ENCODE measurements around the gene ZSCAN32.

ZSCAN32 gene

DNA sequence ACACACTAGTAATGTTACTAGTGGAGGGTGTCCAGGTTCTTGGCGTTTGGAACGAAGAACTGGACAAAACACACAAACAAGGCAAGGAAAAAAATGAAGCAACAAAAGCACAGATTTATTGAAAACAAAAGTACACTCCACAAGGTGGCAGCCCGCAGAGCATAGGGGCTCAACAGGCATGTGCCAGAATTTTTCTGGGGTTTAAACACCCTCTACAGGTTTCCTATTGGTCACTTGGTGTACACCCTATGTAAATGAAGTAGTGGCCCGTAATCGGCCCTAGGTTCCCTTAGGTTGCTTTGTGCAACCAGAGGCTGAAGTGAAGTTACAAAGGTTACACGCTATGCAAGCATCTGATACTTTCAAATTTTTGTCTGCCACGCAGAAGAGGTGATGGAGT lies 37.0 kb downstream of the ZSCAN32 start:
- Histone ChIP-seq H3K9me3 (ENCODE audit: control insufficient read depth in 5 of 5, low read length in 5 of 5) (peaks cover 0 to 31% (median 15%) of the 10 kb centered on the region in 5 donors), H3K4me1 (ENCODE audit: control insufficient read depth in 5 of 5, insufficient read depth in 5 of 5, low read length in 5 of 5) (peaks cover 0 to 15% (median 14%) of the 10 kb centered on the region in 5 donors), H3K27ac (ENCODE audit: low read depth, low read length) (no peak overlapping the region), H3K36me3 (ENCODE audit: control insufficient read depth in 5 of 5, insufficient read depth in 5 of 5, low read length in 5 of 5) (no peaks in the 10 kb centered on the region), H3K9ac (ENCODE audit: low read length in 5 of 5) (no peak overlapping the region), H3K4me3 (ENCODE audit: low read depth in 1 of 5, low read length in 5 of 5) (peak overlapping the region in 1 of 5 donors; percentile 79), H3K27me3 (ENCODE audit: control insufficient read depth in 5 of 5, insufficient read depth in 4 of 5, low read length in 5 of 5) (no peaks in the 10 kb centered on the region)

DNA sequence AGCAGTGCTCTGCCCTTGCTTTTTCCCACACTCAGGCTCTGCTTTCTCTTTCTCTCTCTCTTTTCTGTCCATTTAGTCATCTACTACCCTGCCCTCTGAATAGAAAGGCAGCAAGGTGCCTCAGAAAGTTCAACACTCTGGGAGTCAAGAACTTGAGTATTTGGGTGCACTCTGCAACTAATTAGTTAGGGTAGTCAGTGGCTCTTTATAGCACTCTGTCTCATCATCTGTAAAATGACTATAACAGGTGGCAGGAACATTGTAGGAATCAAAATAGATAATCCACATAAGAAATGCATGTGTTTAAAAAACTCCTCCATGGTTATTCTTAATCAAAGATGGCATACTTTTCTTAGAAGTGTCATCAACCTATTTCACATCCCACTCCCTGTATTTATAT lies 37.9 kb downstream of the ZSCAN32 start:
- Histone ChIP-seq H3K9me3 (ENCODE audit: control insufficient read depth in 5 of 5, low read length in 5 of 5) (peaks cover 0 to 31% (median 14%) of the 10 kb centered on the region in 5 donors), H3K4me3 (ENCODE audit: low read depth in 1 of 5, low read length in 5 of 5) (no peak overlapping the region), H3K4me1 (ENCODE audit: control insufficient read depth in 5 of 5, insufficient read depth in 5 of 5, low read length in 5 of 5) (peaks cover 0 to 15% (median 14%) of the 10 kb centered on the region in 5 donors), H3K27me3 (ENCODE audit: control insufficient read depth in 5 of 5, insufficient read depth in 4 of 5, low read length in 5 of 5) (no peaks in the 10 kb centered on the region), H3K36me3 (ENCODE audit: control insufficient read depth in 5 of 5, insufficient read depth in 5 of 5, low read length in 5 of 5) (no peaks in the 10 kb centered on the region), H3K27ac (ENCODE audit: low read depth, low read length) (no peak overlapping the region), H3K9ac (ENCODE audit: low read length in 5 of 5) (no peak overlapping the region)

DNA sequence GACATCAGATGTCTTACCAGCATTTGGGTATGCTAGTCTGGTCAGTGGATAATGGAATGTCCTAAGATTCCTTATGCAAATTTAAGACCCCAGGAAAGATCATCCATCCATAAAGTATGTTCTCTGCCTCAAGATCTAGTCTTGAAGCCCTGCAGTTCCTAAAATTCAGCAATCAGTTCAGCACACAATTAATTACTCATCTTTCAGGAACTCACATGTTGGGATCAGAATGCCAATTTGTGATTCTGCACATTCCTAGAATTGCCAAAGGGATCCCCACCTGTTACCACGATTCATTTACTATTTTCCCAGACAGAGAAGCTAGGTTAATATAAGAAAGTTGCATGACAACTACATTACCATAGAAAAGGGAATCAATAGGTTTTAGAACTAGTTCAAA lies 41.9 kb downstream of the ZSCAN32 start:
- no peaks in the 10 kb centered on the region for H3K36me3 ChIP-seq (ENCODE audit: control insufficient read depth in 5 of 5, insufficient read depth in 5 of 5, low read length in 5 of 5)
- H3K27me3 ChIP-seq (ENCODE audit: control insufficient read depth in 5 of 5, insufficient read depth in 4 of 5, low read length in 5 of 5), result no peaks in the 10 kb centered on the region
- H3K9ac ChIP-seq (ENCODE audit: low read length in 5 of 5), result no peak overlapping the region
- H3K27ac ChIP-seq (ENCODE audit: low read depth, low read length), result no peak overlapping the region
- no peaks in the 10 kb centered on the region for H3K4me1 ChIP-seq (ENCODE audit: control insufficient read depth in 5 of 5, insufficient read depth in 5 of 5, low read length in 5 of 5)
- no peak overlapping the region for H3K4me3 ChIP-seq (ENCODE audit: low read depth in 1 of 5, low read length in 5 of 5)
- peaks cover 0 to 19% (median 3%) of the 10 kb centered on the region in 5 donors for H3K9me3 ChIP-seq (ENCODE audit: control insufficient read depth in 5 of 5, low read length in 5 of 5)

DNA sequence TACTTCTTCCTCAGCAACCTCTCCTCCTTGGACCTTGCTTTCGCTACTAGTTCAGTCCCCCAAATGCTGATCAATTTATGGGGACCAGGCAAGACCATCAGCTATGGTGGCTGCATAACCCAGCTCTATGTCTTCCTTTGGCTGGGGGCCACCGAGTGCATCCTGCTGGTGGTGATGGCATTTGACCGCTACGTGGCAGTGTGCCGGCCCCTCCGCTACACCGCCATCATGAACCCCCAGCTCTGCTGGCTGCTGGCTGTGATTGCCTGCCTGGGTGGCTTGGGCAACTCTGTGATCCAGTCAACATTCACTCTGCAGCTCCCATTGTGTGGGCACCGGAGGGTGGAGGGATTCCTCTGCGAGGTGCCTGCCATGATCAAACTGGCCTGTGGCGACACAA lies 44.7 kb downstream of the ZSCAN32 start:
- Histone ChIP-seq H3K36me3 (ENCODE audit: control insufficient read depth in 5 of 5, insufficient read depth in 5 of 5, low read length in 5 of 5) (no peaks in the 10 kb centered on the region), H3K4me3 (ENCODE audit: low read depth in 1 of 5, low read length in 5 of 5) (no peak overlapping the region), H3K27ac (ENCODE audit: low read depth, low read length) (no peak overlapping the region), H3K27me3 (ENCODE audit: control insufficient read depth in 5 of 5, insufficient read depth in 4 of 5, low read length in 5 of 5) (no peaks in the 10 kb centered on the region), H3K9ac (ENCODE audit: low read length in 5 of 5) (no peak overlapping the region), H3K4me1 (ENCODE audit: control insufficient read depth in 5 of 5, insufficient read depth in 5 of 5, low read length in 5 of 5) (no peaks in the 10 kb centered on the region), H3K9me3 (ENCODE audit: control insufficient read depth in 5 of 5, low read length in 5 of 5) (peaks cover 0 to 8% (median 0%) of the 10 kb centered on the region in 5 donors)

DNA sequence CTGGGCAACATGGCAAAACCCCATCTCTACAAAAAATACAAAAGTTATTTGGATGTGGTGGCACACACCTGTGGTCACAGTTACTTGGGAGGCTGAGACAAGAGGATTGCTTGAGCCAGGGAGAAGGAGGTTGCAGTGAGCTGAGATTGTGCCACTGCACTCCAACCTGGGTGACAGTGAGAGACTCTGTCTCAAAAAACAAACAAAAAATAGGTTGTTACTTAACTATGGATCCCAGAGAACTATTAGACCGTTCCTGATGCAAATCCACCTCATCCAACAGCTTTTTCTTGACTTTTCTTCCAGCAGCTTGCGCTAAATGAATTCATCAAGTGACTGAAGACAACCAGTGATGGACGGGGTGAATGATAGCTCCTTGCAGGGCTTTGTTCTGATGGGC lies 45.2 kb downstream of the ZSCAN32 start, which contains the start of gene OR2C1:
Gene OR2C1 (plus strand): TSS at position 301 of the 400 bp plus-strand sequence. CDS start 52 bp downstream, at position 353.
- Histone ChIP-seq H3K9me3 (ENCODE audit: control insufficient read depth in 5 of 5, low read length in 5 of 5) (peaks cover 0 to 8% (median 0%) of the 10 kb centered on the region in 5 donors), H3K27ac (ENCODE audit: low read depth, low read length) (no peak within 1 kb of the TSS), H3K4me1 (ENCODE audit: control insufficient read depth in 5 of 5, insufficient read depth in 5 of 5, low read length in 5 of 5) (no peaks in the 10 kb centered on the region), H3K4me3 (ENCODE audit: low read depth in 1 of 5, low read length in 5 of 5) (no peak within 1 kb of the TSS), H3K9ac (ENCODE audit: low read length in 5 of 5) (no peak within 1 kb of the TSS), H3K36me3 (ENCODE audit: control insufficient read depth in 5 of 5, insufficient read depth in 5 of 5, low read length in 5 of 5) (no peaks in the 10 kb centered on the region), H3K27me3 (ENCODE audit: control insufficient read depth in 5 of 5, insufficient read depth in 4 of 5, low read length in 5 of 5) (no peaks in the 10 kb centered on the region)

DNA sequence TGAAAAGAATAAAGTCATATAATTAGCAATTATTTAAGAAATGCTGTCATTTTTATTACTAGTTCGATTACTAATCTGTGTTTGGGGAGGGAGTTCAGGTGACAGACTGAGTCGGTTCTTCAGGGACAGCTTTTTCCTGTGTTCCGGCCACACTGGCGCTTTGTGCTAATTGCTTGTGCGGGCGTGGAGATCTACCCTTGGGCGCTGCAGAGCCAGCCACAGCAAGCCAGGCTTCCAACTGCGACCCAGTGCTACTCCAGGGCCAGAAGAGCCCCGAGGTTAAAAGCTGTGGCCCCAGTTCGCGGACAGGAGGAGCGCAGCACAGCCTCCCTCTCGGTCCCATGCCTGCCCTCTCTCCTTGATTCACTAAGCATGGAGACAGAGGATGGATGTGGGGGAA lies 51.6 kb downstream of the ZSCAN32 start:
- H3K9ac ChIP-seq (ENCODE audit: low read length in 5 of 5), result no peak overlapping the region
- no peaks in the 10 kb centered on the region for H3K27me3 ChIP-seq (ENCODE audit: control insufficient read depth in 5 of 5, insufficient read depth in 4 of 5, low read length in 5 of 5)
- no peaks in the 10 kb centered on the region for H3K36me3 ChIP-seq (ENCODE audit: control insufficient read depth in 5 of 5, insufficient read depth in 5 of 5, low read length in 5 of 5)
- H3K4me3 ChIP-seq (ENCODE audit: low read depth in 1 of 5, low read length in 5 of 5), result no peak overlapping the region
- no peak overlapping the region for H3K27ac ChIP-seq (ENCODE audit: low read depth, low read length)
- H3K9me3 ChIP-seq (ENCODE audit: control insufficient read depth in 5 of 5, low read length in 5 of 5), result no peaks in the 10 kb centered on the region
- H3K4me1 ChIP-seq (ENCODE audit: control insufficient read depth in 5 of 5, insufficient read depth in 5 of 5, low read length in 5 of 5), result no peaks in the 10 kb centered on the region

DNA sequence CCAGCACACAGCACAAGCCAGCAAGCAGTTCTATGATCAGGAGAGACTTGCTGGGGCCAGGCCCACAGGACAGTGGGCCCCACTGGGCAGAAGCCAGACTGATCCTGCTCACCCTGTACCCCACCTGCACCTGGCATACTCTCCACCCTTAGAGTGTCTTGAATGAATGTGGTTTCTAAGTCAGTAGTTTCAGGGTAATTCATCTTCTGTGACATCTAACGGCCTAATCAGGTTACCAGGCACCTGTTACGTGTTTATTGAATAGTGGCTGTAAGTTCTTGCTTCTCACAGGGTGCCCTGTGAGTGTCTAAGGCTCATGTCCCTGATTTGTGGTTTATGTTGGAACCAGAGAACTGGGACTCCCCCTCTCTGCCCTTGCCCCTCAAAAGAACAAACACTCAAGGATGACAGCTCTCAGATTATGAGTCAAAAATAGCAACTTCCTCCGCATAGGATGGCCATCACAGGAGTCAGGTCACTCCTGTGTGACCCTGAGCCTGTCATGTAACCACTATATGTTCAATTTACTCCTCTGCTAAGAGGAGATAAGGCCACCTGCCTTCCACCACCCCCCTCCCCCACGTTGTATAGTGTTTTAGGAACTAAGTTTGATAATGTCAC lies 52.1 kb downstream of the ZSCAN32 start:
- Histone ChIP-seq H3K4me3 (ENCODE audit: low read depth in 1 of 5, low read length in 5 of 5) (no peak overlapping the region), H3K27me3 (ENCODE audit: control insufficient read depth in 5 of 5, insufficient read depth in 4 of 5, low read length in 5 of 5) (no peaks in the 10 kb centered on the region), H3K4me1 (ENCODE audit: control insufficient read depth in 5 of 5, insufficient read depth in 5 of 5, low read length in 5 of 5) (no peaks in the 10 kb centered on the region), H3K9me3 (ENCODE audit: control insufficient read depth in 5 of 5, low read length in 5 of 5) (no peaks in the 10 kb centered on the region), H3K36me3 (ENCODE audit: control insufficient read depth in 5 of 5, insufficient read depth in 5 of 5, low read length in 5 of 5) (no peaks in the 10 kb centered on the region), H3K9ac (ENCODE audit: low read length in 5 of 5) (no peak overlapping the region), H3K27ac (ENCODE audit: low read depth, low read length) (no peak overlapping the region)

DNA sequence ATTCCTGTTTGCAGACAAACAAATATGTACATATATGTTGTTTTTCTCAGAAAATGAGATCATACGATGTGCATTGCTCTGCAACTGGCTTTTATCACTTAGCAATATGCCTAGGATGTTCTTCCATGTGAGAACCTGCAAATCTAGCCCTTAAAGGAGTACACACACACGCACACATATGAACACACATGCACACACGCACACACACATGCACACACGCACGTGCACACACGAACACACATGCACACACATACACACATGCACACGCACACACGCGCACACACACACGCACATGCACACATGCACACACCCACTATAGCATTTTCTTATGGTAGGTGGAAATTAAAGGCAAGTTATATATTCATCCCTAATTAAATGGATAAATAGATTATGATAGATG lies 53.2 kb downstream of the ZSCAN32 start:
- no peaks in the 10 kb centered on the region for H3K9me3 ChIP-seq (ENCODE audit: control insufficient read depth in 5 of 5, low read length in 5 of 5)
- H3K27me3 ChIP-seq (ENCODE audit: control insufficient read depth in 5 of 5, insufficient read depth in 4 of 5, low read length in 5 of 5), result no peaks in the 10 kb centered on the region
- H3K4me3 ChIP-seq (ENCODE audit: low read depth in 1 of 5, low read length in 5 of 5), result no peak overlapping the region
- H3K4me1 ChIP-seq (ENCODE audit: control insufficient read depth in 5 of 5, insufficient read depth in 5 of 5, low read length in 5 of 5), result no peaks in the 10 kb centered on the region
- no peak overlapping the region for H3K27ac ChIP-seq (ENCODE audit: low read depth, low read length)
- no peaks in the 10 kb centered on the region for H3K36me3 ChIP-seq (ENCODE audit: control insufficient read depth in 5 of 5, insufficient read depth in 5 of 5, low read length in 5 of 5)
- no peak overlapping the region for H3K9ac ChIP-seq (ENCODE audit: low read length in 5 of 5)

DNA sequence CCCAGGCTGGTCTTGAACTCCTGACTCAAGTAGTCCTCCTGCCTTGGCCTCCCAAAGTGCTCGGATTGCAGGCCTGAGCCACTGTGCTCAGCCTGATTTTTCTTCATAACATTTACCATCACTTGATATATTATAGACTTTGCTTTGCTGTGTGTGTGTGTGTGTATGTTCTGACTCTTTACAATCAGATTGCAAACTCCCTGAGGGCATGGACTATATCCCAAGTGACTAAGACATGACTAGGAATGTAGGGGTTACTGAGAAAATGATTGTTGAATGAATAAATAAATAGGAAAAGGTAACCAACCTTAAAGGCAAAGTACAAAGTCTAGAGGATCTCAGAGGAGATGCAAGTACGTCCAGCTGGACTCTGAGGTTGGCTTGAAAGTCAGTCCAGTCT lies 54.8 kb downstream of the ZSCAN32 start:
- Histone ChIP-seq H3K4me3 (ENCODE audit: low read depth in 1 of 5, low read length in 5 of 5) (no peak overlapping the region), H3K27me3 (ENCODE audit: control insufficient read depth in 5 of 5, insufficient read depth in 4 of 5, low read length in 5 of 5) (no peaks in the 10 kb centered on the region), H3K9me3 (ENCODE audit: control insufficient read depth in 5 of 5, low read length in 5 of 5) (no peaks in the 10 kb centered on the region), H3K27ac (ENCODE audit: low read depth, low read length) (no peak overlapping the region), H3K4me1 (ENCODE audit: control insufficient read depth in 5 of 5, insufficient read depth in 5 of 5, low read length in 5 of 5) (no peaks in the 10 kb centered on the region), H3K9ac (ENCODE audit: low read length in 5 of 5) (no peak overlapping the region), H3K36me3 (ENCODE audit: control insufficient read depth in 5 of 5, insufficient read depth in 5 of 5, low read length in 5 of 5) (no peaks in the 10 kb centered on the region)
